Liver (tissue), 9 donors: Measurements from ENCODE around the gene TTBK1. TPM values are rescaled to one million over a fixed set of nuclear protein-coding genes. Genes with fewer than 3 reads are reported as not detected.

Experiments used
- DNase-seq: peaks from one replicate; pipeline ENCODE4 v3.0.0-alpha.2; 2017; ENCODE audit warnings: low spot score
- H3K27ac ChIP-seq, 2 donors: one replicate each; pipeline ENCODE4 v1.7.0; 2013; ENCODE audit warnings: inconsistent platforms in 2 of 2, low read length in 2 of 2, control low read depth in 1 of 2, low read depth in 1 of 2, mild to moderate bottlenecking in 1 of 2
- H3K27me3 ChIP-seq, 4 donors: one replicate each; pipeline versions ENCODE4 v1.6.1 to v1.7.0; 2013; ENCODE audit warnings: low read length in 3 of 4, inconsistent platforms in 1 of 4, mild to moderate bottlenecking in 1 of 4, moderate library complexity in 1 of 4; ENCODE audit not compliant: control insufficient read depth in 4 of 4, insufficient read depth in 4 of 4
- H3K36me3 ChIP-seq, 4 donors: one replicate each; pipeline versions ENCODE4 v1.6.1 to v1.7.0; 2013; ENCODE audit warnings: low read length in 3 of 4, mild to moderate bottlenecking in 3 of 4, low read depth in 1 of 4, moderate library complexity in 1 of 4; ENCODE audit not compliant: control insufficient read depth in 4 of 4, insufficient read depth in 3 of 4
- H3K4me1 ChIP-seq, 4 donors: one replicate each; pipeline versions ENCODE4 v1.6.1 to v1.7.0; 2013; ENCODE audit warnings: low read length in 3 of 4, mild to moderate bottlenecking in 3 of 4, moderate library complexity in 1 of 4; ENCODE audit not compliant: control insufficient read depth in 4 of 4, insufficient read depth in 4 of 4
- H3K4me3 ChIP-seq, 3 donors: one replicate each; pipeline versions ENCODE4 v1.6.1 to v1.7.0; 2013; ENCODE audit warnings: low read length in 3 of 3, control low read depth in 1 of 3, low read depth in 1 of 3, mild to moderate bottlenecking in 1 of 3
- H3K9ac ChIP-seq, 2 donors: one replicate each; pipeline ENCODE4 v1.7.0; 2013; ENCODE audit warnings: low read length in 2 of 2, mild to moderate bottlenecking in 2 of 2, moderate library complexity in 2 of 2, control low read depth in 1 of 2, low read depth in 1 of 2
- H3K9me3 ChIP-seq, 4 donors: one replicate each; pipeline versions ENCODE4 v1.6.1 to v1.7.0; 2013; ENCODE audit warnings: low read length in 3 of 4; ENCODE audit not compliant: control insufficient read depth in 4 of 4
- CTCF ChIP-seq: fragments of 150-350 bp; IDR thresholded peaks from 2 replicates; pipeline ENCODE4 v1.5.1; 2017; ENCODE audit warnings: improper control_type of control experiment, low read depth, low read length; ENCODE audit not compliant: missing input control
- FOXA2 ChIP-seq: IDR thresholded peaks from 2 replicates; pipeline ENCODE4 v1.6.1; 2016; ENCODE audit warnings: antibody characterized with exemption
- GABPA ChIP-seq, 2 donors: IDR thresholded peaks in 1 of 2; conservative IDR thresholded peaks in 1 of 2; 2 replicates each; pipeline ENCODE4 v1.6.1; 2016; ENCODE audit warnings: antibody characterized with exemption in 2 of 2, mild to moderate bottlenecking in 1 of 2, moderate library complexity in 1 of 2
- HNF4A ChIP-seq, 2 donors: conservative IDR thresholded peaks; 2 replicates each; pipeline ENCODE4 v1.6.1; 2016; ENCODE audit warnings: antibody characterized with exemption in 2 of 2, mild to moderate bottlenecking in 2 of 2
- HNF4G ChIP-seq: IDR thresholded peaks from 2 replicates; pipeline ENCODE4 v1.6.1; 2016; ENCODE audit warnings: antibody characterized with exemption
- JUND ChIP-seq, 2 donors: IDR thresholded peaks; 2 replicates each; pipeline ENCODE4 v1.6.1; 2016; ENCODE audit warnings: antibody characterized with exemption in 2 of 2
- MAX ChIP-seq: IDR thresholded peaks from 2 replicates; pipeline ENCODE4 v1.6.1; 2016; ENCODE audit warnings: antibody characterized with exemption
- NR2F2 ChIP-seq: IDR thresholded peaks from 2 replicates; pipeline ENCODE4 v1.6.1; 2016; ENCODE audit warnings: antibody characterized with exemption
- RAD21 ChIP-seq, 2 donors: IDR thresholded peaks; 2 replicates each; pipeline ENCODE4 v1.6.1; 2016; ENCODE audit warnings: antibody characterized with exemption in 2 of 2, mild to moderate bottlenecking in 2 of 2
- RXRA ChIP-seq, 2 donors: IDR thresholded peaks; 2 replicates each; pipeline ENCODE4 v1.6.1; 2017 to 2018; ENCODE audit warnings: antibody characterized with exemption in 2 of 2, mild to moderate bottlenecking in 1 of 2
- SP1 ChIP-seq: IDR thresholded peaks from 2 replicates; pipeline ENCODE4 v1.6.1; 2018; ENCODE audit warnings: antibody characterized with exemption, mild to moderate bottlenecking
- TAF1 ChIP-seq: conservative IDR thresholded peaks from 2 replicates; pipeline ENCODE4 v1.6.1; 2016; ENCODE audit warnings: antibody characterized with exemption, mild to moderate bottlenecking
- YY1 ChIP-seq: IDR thresholded peaks from 2 replicates; pipeline ENCODE4 v1.6.1; 2016; ENCODE audit warnings: antibody characterized with exemption, mild to moderate bottlenecking
- WGBS: extraction: QIAGEN DNeasy Blood & Tissue Kit; methylation state at CpG from one replicate; pipeline ENCODE4 v1.1.7; 2013; 5-methylcytosine and 5-hydroxymethylcytosine counted together
- polyA plus RNA-seq, 2 donors: library from polyadenylated mRNA; stranded (reverse) in 1 of 2; unstranded in 1 of 2; fragments of 200-250 nt in 1 of 2; fragments of >200 nt in 1 of 2; fragmentation: Nextera tagmentation in 1 of 2; extraction: Ambion mirVana in 1 of 2; gene quantifications; one replicate each; pipeline versions ENCODE4 v1.2.1 to v1.2.3, GENCODE V29; 2013 to 2015
- total RNA-seq, 2 donors: library from RNA; depleted of rRNA; stranded (reverse); fragments of >200 nt; gene quantifications; one replicate each; pipeline ENCODE4 v1.2.3, GENCODE V29; 2014
- TF ChIP-seq, protein P1 (sequence below): IDR thresholded peaks from 2 replicates; pipeline ENCODE4 v1.6.1; 2016; ENCODE audit warnings: antibody characterized with exemption, mild to moderate bottlenecking
- TF ChIP-seq, protein P2 (sequence below): IDR thresholded peaks from 2 replicates; pipeline ENCODE4 v1.6.1; 2016; ENCODE audit warnings: antibody characterized with exemption
- TF ChIP-seq, protein P3 (sequence below): IDR thresholded peaks from 2 replicates; pipeline ENCODE4 v1.6.1; 2016; ENCODE audit warnings: antibody characterized with exemption
- donor health status: healthy.
- donor health status: healthy.
- donor health status: healthy.
- donor health status: healthy.
- donor health status: healthy.

TTBK1 gene
- total and polyA plus RNA-seq, 4 donors, result 0.14 to 1.2 (median 0.44) TPM

DNA sequence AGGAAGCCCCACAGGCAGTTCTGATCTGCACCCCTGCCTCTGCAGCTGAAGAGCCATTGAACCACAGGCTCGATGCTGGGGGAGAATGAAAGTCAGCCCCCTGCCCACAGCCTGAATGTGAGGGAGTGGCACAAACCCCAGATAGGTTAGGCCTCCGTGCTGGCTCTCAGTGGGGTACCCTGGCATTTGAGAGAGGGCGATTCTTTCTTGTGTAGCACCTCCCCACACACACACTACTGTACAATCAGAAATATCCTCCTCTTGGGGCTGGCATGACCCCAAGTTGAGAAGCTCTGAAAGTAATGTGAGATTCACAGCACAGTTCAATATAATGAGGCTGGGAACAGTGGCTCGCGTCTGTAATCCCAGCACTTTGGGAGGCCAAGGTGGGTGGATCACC lies 17.9 kb downstream of the TTBK1 start:
- DNase-seq, result no peak
- Histone ChIP-seq H3K9ac (no peak overlapping the region), H3K9me3 (no peaks in the 10 kb centered on the region), H3K36me3 (no peaks in the 10 kb centered on the region), H3K4me1 (peaks cover 6 to 25% (median 18%) of the 10 kb centered on the region in 4 donors), H3K4me3 (no peak overlapping the region), H3K27ac (no peak overlapping the region), H3K27me3 (no peaks in the 10 kb centered on the region)
- 86% methylated on average over 5 of the region's 5 CpGs for WGBS
- TF ChIP-seq NR2F2 (no peak), RAD21 (IDR thresholded peaks at IDR 0.05) (no peak), RXRA (IDR thresholded peaks at IDR 0.05) (no peak), JUND (IDR thresholded peaks at IDR 0.05) (no peak)
- TF ChIP-seq, protein P1, sequence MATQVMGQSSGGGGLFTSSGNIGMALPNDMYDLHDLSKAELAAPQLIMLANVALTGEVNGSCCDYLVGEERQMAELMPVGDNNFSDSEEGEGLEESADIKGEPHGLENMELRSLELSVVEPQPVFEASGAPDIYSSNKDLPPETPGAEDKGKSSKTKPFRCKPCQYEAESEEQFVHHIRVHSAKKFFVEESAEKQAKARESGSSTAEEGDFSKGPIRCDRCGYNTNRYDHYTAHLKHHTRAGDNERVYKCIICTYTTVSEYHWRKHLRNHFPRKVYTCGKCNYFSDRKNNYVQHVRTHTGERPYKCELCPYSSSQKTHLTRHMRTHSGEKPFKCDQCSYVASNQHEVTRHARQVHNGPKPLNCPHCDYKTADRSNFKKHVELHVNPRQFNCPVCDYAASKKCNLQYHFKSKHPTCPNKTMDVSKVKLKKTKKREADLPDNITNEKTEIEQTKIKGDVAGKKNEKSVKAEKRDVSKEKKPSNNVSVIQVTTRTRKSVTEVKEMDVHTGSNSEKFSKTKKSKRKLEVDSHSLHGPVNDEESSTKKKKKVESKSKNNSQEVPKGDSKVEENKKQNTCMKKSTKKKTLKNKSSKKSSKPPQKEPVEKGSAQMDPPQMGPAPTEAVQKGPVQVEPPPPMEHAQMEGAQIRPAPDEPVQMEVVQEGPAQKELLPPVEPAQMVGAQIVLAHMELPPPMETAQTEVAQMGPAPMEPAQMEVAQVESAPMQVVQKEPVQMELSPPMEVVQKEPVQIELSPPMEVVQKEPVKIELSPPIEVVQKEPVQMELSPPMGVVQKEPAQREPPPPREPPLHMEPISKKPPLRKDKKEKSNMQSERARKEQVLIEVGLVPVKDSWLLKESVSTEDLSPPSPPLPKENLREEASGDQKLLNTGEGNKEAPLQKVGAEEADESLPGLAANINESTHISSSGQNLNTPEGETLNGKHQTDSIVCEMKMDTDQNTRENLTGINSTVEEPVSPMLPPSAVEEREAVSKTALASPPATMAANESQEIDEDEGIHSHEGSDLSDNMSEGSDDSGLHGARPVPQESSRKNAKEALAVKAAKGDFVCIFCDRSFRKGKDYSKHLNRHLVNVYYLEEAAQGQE, result no peak
- TF ChIP-seq, protein P2, sequence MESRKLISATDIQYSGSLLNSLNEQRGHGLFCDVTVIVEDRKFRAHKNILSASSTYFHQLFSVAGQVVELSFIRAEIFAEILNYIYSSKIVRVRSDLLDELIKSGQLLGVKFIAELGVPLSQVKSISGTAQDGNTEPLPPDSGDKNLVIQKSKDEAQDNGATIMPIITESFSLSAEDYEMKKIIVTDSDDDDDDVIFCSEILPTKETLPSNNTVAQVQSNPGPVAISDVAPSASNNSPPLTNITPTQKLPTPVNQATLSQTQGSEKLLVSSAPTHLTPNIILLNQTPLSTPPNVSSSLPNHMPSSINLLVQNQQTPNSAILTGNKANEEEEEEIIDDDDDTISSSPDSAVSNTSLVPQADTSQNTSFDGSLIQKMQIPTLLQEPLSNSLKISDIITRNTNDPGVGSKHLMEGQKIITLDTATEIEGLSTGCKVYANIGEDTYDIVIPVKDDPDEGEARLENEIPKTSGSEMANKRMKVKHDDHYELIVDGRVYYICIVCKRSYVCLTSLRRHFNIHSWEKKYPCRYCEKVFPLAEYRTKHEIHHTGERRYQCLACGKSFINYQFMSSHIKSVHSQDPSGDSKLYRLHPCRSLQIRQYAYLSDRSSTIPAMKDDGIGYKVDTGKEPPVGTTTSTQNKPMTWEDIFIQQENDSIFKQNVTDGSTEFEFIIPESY, result no peak
- TF ChIP-seq, protein P3, sequence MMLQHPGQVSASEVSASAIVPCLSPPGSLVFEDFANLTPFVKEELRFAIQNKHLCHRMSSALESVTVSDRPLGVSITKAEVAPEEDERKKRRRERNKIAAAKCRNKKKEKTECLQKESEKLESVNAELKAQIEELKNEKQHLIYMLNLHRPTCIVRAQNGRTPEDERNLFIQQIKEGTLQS, result no peak

DNA sequence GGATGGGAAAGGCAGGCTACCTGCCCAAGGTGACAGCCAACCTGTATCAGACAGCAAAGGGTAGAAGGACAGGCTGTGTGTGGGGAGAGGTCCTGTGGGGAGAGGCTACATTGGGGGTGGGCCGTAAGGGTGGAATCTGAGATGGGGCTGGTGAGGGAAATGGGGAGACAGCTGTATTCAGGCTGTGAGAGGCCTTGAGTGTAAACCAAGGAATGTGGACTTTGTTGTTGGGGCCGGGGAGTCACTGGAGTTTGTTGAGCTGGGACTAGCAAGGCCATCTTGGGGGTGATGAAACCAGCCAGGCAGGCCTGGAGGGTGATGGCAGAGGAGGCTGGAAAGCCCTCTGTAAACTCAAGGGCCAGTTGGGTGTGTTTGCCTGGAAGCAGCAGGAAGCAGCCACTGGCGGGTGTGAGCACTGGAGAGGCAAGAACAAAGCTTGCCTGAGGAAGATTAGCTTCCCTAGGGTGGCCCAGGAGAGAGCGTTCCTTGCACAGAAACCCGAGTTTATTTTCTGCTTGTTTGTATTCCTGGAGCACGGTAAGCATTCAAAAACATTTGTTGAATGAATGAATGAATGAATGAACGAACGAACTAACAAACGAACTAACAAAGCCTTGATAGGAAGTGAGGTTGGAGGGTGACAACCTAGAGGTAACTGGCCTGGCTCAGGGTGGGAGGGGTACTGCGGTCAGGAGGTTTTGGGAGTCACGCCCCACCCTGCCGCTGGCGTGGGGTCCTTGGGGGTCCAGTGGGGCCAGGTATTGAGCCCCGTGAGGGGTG lies 18.9 kb downstream of the TTBK1 start:
- 81% methylated on average over 14 of the region's 14 CpGs for WGBS

More for the DNA sequence above, 18.9 kb downstream of the TTBK1 start:
- no peaks in the 10 kb centered on the region for H3K9me3 ChIP-seq
- H3K9ac ChIP-seq, result no peak overlapping the region
- H3K27ac ChIP-seq, result no peak overlapping the region
- no peak overlapping the region for H3K4me3 ChIP-seq
- H3K36me3 ChIP-seq, result no peaks in the 10 kb centered on the region
- no peaks in the 10 kb centered on the region for H3K27me3 ChIP-seq
- H3K4me1 ChIP-seq, result peaks cover 6 to 33% (median 24%) of the 10 kb centered on the region in 4 donors
- no peak for DNase-seq
- TF ChIP-seq, protein P1, result no peak
- TF ChIP-seq CTCF (no peak), FOXA2 (no peak), HNF4A (conservative IDR thresholded peaks at IDR 0.05) (no peak), NR2F2 (no peak), GABPA (IDR thresholded peaks at IDR 0.05 in 1 of 2, conservative IDR thresholded peaks at IDR 0.05 in 1 of 2) (no peak), HNF4G (no peak), TAF1 (no peak), MAX (no peak), JUND (IDR thresholded peaks at IDR 0.05) (no peak), RXRA (IDR thresholded peaks at IDR 0.05) (no peak), RAD21 (IDR thresholded peaks at IDR 0.05) (no peak), YY1 (no peak), SP1 (no peak)
- TF ChIP-seq, protein P2, result no peak
- TF ChIP-seq, protein P3, result no peak
